GM18951 (cell line): ENCODE measurements around the gene PRL.

Experiments
- POLR2A ChIP-seq: IDR thresholded peaks from 4 replicates; pipeline ENCODE4 v1.6.1; 2011; ENCODE audit warnings: mild to moderate bottlenecking; ENCODE audit not compliant: insufficient read length, insufficient read depth; ENCODE audit errors: extremely low read depth
- in situ Hi-C: fragments of 300-500 bp; cut with MboI; formaldehyde crosslinking; loops from one replicate; pipeline ENCODE4 v1.12.0; 2022; ENCODE audit warnings: low sequenced_read_pairs, mixed read lengths, inconsistent platforms; ENCODE audit not compliant: unreplicated experiment

PRL gene

DNA sequence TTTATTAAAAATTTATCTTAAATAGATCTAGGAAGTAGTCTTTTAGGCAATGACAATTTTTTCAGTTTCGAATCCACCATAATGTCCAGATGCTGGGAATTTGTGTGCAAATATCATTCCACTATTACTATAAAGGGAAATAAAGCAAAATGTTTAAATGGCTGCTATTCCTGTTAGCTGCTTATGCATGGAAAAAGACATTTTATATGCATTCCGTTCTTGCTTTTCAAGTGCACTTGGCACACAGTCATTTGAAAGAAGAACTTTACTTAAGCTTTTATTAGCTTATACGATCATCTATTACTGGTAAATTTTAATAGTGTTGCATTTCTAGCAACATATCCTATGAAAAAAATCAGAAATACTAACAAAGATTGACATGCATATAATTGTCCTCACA lies 42.0 kb downstream of the PRL start:
- in situ Hi-C loops: no loop called here
- no peak for TF ChIP-seq POLR2A

DNA sequence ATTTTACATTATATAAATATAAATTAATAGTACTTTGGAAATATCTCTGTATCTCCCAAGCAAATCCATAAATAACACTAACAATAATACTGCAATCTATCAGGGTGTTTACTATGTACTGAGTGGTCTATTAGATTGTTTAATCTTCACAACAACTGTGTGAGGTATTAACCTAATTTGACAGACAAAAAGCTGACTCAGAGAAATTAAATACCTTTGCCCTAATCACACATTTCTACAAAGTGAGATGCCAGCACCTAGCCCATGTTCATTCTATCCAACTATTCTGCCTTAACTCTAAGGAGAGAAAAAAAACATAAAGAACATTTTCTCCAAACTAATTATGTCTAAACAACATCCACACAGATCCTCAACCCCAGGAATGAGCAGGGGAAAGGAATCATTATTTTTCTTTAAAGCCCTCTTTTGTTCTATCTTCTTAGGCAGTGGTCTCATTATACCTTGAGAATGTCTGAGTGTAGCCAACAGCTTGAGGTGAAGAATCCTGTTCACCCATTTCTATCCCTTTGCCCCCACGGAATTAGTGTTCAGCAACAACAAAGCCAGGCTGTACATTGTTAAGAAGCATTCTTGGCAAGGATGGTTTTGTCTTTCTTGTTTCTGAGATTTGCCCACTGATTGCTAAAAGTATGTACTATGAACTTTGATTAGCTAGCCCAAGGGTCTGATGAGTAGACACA lies 42.7 kb downstream of the PRL start:
- in situ Hi-C loops: no loop called here
- TF ChIP-seq POLR2A: no peak

DNA sequence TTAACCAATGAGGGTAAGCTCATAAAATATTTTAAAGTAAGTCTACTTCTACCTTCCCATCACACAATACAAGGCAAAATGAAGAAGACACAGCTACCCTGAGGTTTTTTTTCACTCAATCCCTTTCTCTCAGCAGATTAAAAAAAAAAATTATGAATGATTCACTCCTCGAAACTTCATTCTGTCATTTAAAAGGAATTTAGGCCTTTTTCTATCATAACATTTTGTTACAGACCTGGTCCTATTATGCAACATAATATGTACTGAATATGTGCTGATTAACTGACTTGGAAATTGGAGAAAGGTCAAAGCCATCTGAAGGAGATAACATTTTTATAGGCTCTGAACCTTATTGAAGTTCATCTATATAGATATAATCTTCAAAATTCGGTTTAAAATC lies 45.5 kb downstream of the PRL start:
- in situ Hi-C loops: no loop called here
- TF ChIP-seq POLR2A: no peak

DNA sequence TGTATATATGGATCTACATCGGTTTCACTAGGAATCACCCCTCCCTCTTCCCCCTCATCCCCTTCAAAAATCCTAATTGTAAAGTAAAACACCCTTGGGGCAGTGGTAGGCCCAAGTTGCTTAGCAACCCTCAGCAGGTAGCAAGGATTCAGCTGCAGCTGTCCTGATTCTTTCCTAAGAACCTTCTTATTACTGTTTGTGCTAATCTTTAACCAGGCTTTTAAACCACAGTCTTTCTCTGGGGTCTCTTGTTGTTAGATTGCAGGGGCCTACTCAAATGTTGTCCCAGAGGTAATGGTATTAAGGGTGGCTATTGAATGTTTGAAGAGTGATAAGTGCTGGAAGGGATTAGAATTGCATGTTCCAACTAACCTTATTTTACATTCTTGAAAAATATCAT lies 46.4 kb downstream of the PRL start:
- in situ Hi-C loops: no loop called here
- TF ChIP-seq POLR2A: no peak

DNA sequence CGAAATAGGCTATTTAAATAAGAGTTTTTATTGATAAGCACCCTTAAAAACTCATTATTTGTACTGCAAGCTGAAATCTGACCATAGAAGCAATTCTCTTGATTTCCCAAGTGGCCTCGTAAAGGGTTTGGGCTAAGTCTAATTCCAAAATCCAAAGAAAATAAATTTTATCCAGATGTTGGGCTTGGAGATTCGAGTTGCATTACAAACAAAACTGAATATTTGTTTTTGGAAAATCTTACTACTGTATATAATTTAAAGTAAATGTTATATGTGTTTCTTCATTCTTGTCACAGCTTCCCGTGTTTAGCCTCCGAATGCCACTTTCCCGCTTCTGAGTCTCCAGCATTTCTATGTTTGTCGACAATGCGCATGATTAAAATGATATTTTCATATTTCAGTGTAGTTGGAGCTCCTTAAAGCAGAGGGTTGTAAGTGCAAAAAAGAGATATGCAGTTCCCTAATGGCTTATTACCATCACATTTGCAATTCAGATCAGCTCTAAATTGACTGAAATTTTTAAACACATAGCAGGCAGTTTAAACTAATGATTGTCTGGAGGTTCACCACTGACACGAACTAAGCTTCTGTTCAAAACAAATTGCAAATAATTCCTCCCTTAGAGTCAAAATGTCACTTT lies 47.0 kb downstream of the PRL start:
- in situ Hi-C loops: no loop called here
- no peak for TF ChIP-seq POLR2A

DNA sequence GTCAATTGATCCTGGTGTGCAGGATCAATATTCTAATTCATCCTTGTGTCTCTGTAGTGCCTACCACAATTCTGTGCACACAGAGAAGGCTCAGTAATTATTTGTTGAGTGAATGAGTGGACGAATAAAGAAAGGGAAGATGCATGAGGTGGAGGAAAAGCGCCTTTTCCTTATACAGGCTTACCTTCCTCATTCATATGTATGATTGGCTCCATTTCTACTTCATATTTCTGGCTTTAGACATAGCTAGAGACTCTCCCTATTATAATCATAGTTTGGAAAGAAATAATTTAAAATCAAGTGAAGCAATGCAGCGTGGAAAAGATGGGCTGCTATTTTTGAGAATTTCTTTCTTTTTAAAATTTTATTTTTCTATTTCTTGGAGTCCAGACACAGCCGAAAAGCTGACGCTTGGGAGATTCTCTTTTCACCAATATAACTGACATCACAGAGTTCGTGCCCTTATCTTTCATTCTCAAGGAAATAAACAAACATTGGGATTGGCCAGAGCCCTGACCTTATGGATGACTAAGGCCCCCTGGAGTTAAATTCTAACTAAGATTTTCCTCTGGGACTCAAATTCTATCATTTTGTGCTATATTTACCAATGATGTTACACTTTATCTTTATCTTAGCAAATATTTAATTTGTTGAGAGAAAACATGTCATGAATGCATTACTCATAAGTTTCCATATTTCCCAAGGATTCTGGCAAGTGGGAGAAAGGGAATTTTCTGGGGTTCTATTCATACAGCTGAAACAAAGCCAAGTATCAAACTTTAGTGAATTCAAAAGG lies 48.1 kb downstream of the PRL start:
- no peak for TF ChIP-seq POLR2A
- in situ Hi-C loops: no loop called here

DNA sequence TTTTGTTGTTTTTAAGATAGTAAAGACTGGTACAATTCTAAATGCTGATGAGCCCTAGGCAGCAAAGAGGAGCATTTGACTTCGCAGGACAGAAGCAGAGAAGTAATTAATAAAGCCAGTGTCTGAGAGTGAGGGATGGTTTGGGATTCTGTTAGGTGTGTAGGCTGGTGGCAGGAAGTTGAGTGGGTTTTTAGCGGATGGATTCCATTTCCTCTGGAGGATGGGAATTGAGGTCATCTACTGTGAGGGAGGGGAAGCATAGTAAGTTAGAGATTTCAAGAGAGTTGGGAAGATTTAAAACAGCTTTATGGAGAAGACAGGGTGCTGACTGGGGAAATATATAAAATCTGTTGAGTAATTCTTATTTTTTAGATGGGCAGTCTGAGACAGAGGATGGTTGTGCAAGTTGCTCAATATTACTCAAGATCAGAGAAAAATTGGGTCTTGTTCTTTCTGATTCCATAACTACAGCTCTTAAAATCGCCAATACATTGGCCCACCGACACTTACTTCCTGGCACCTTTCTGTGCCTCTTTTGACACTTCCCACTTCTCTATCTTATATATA lies 48.8 kb downstream of the PRL start:
- in situ Hi-C loops: no loop called here
- TF ChIP-seq POLR2A: no peak

DNA sequence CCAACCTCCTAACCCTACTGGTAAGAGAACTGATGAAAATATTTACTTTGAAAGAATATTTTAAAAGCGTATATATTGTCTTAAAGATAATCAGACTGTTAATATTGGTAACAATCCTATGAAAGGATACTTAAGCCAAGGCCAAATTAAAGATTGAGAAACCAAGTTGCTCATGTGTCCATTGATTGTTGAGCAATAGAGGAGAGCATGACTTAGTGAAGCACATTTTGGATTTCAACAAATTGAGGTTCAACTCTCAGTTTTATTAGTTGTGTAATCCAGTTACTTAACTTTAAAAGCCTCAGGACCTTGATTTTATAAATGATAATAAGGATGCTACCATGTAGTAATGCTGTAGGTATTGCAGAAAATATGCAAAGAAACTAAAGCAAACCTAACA lies 56.8 kb downstream of the PRL start:
- in situ Hi-C loops: no loop called here
- TF ChIP-seq POLR2A: no peak

DNA sequence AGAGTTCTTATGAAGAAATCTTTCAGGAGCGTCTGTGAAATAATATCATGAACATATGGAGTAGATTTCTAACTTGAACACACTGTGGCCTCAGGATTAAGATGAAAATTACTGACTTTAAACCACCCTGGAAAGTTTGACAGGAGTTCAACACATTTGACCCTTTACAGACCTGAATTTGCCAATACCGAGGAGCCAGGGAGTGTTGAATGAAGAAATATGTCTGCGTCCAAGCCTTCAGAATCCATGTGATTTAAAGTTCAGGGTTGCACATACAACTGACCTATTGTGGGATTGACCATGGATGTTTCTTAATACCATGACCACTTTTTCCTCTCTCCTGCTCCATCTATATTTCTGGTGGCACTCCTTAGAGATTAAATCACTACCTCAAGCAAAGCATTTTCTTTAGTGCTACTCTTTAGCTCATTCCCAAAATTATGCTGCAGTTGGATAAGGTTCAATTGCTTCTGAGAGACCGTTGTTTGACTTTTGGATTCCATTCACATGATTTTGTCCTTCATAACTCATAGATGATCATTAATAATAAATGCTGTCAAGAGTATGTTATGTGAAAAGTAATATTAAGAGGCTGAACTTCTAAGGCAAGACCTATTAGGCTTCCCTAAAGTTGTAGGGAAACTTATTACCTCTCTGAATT lies 57.4 kb downstream of the PRL start:
- in situ Hi-C loops: no loop called here

DNA sequence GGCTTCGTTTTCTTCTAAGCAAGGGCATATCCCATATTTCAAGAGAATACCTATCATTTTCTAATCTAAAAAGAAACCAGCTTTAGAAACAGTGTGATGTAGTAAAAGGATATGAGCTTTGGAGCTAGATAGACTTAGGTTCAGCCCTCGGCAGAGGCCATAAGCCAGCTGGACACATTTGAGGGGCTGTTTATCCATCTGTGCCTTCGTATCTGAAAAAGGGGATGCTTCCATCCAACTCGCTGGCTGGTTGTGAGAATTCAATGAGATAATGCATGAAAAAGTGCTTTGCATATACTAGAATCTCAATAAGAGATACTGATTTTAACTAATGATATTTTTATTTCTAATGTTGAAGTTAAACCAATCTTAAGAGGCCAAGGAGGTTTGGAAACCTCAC lies 58.0 kb downstream of the PRL start:
- in situ Hi-C loops: no loop called here
- no peak for TF ChIP-seq POLR2A

More for the DNA sequence above, 57.4 kb downstream of the PRL start:
- TF ChIP-seq POLR2A: no peak

DNA sequence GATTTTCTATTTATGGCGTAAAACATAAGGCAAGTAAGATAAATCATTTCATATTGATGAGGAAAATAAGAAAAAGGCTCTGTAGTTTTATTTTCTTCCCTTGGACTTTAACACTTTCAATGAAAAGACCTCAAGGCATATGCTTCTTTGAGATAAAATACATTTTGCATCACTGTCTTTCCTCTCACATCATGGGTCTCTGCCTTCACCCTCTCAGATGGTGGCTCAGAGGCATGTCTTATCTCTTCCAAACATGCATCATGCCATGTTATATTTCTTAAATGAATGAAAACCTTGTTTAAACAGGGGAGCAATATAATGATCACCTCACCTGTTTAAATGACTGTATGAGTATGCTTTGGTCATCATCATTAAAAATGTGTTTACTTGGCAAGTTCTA lies 59.3 kb downstream of the PRL start:
- no peak for TF ChIP-seq POLR2A
- in situ Hi-C loops: no loop called here
